Prostate gland (tissue), 2 donors: ENCODE results near the gene TUBGCP3.

Experiments
- POLR2A ChIP-seq: fragments of 450-650 bp; IDR thresholded peaks from one replicate; pipeline ENCODE4 v1.6.1; 2016; ENCODE audit warnings: antibody characterized with exemption, mild to moderate bottlenecking
- TF ChIP-seq, protein P1 (sequence below), 4 experiments: fragments of 200-600 bp in 2 of 4; fragments of 450-650 bp in 2 of 4; sonication (generic) in 2 of 4; IDR thresholded peaks; 1 replicate in 3 of 4; 2 replicates in 1 of 4; pipeline ENCODE4 v1.5.1; 2016 to 2019; ENCODE audit warnings: antibody characterized with exemption in 4 of 4, mild to moderate bottlenecking in 2 of 4, moderate library complexity in 2 of 4

GRCh38 chr13:112579310-112579843 is 8.6 kb downstream of the TUBGCP3 start:
- TF ChIP-seq, protein P1, sequence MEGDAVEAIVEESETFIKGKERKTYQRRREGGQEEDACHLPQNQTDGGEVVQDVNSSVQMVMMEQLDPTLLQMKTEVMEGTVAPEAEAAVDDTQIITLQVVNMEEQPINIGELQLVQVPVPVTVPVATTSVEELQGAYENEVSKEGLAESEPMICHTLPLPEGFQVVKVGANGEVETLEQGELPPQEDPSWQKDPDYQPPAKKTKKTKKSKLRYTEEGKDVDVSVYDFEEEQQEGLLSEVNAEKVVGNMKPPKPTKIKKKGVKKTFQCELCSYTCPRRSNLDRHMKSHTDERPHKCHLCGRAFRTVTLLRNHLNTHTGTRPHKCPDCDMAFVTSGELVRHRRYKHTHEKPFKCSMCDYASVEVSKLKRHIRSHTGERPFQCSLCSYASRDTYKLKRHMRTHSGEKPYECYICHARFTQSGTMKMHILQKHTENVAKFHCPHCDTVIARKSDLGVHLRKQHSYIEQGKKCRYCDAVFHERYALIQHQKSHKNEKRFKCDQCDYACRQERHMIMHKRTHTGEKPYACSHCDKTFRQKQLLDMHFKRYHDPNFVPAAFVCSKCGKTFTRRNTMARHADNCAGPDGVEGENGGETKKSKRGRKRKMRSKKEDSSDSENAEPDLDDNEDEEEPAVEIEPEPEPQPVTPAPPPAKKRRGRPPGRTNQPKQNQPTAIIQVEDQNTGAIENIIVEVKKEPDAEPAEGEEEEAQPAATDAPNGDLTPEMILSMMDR (IDR thresholded peaks at IDR 0.05), result no peak
- TF ChIP-seq POLR2A, result no peak
